UCSD-AML1 (cell line): ENCODE measurements around the gene OR9A2.

ENCODE experiments used
- DNase-seq: peaks from one replicate; lab custom pipeline; 2025; ENCODE audit not compliant: unreplicated experiment; lab: John Stamatoyannopoulos, UW

Gene OR9A2

GRCh38 chr7:143027032-143027431 lies at the start of gene OR9A2:
Gene OR9A2 (minus strand): TSS chr7:143027132. CDS start chr7:143027132, 0 bp downstream.
- DNase-seq, result no peak

GRCh38 chr7:143074141-143074540 lies 47.2 kb upstream of the OR9A2 start:
- DNase-seq, result no peak

GRCh38 chr7:143073556-143073955 lies 46.6 kb upstream of the OR9A2 start:
- no peak for DNase-seq

- DNase-seq, result no peak
Observed at GRCh38 chr7:143069912-143070500, 43.1 kb upstream of the OR9A2 start.

GRCh38 chr7:143068446-143068845 lies 41.5 kb upstream of the OR9A2 start:
- no peak for DNase-seq

- DNase-seq, result no peak
Observed at GRCh38 chr7:143063741-143064140, 36.8 kb upstream of the OR9A2 start.

GRCh38 chr7:143055754-143056153 lies 28.8 kb upstream of the OR9A2 start:
- no peak for DNase-seq

GRCh38 chr7:143054621-143055020 lies 27.7 kb upstream of the OR9A2 start:
- no peak for DNase-seq

- no peak for DNase-seq
Observed at GRCh38 chr7:143052041-143052440, 25.1 kb upstream of the OR9A2 start, which contains the start of gene OR6V1. Gene OR6V1 (plus strand): TSS chr7:143052341. CDS start chr7:143052341, 0 bp downstream.

GRCh38 chr7:143050931-143051330 lies 24.0 kb upstream of the OR9A2 start:
- DNase-seq, result no peak

- no peak for DNase-seq
Observed at GRCh38 chr7:143049362-143049761, 22.4 kb upstream of the OR9A2 start.

- DNase-seq, result no peak
Observed at GRCh38 chr7:143048827-143049226, 21.9 kb upstream of the OR9A2 start.

- DNase-seq, result no peak
Observed at GRCh38 chr7:143047326-143047725, 20.4 kb upstream of the OR9A2 start.

- DNase-seq, result no peak
Observed at GRCh38 chr7:143046426-143046851, 19.5 kb upstream of the OR9A2 start.

GRCh38 chr7:143043391-143043790 lies 16.5 kb upstream of the OR9A2 start:
- DNase-seq, result no peak

- DNase-seq, result no peak
Observed at GRCh38 chr7:143042790-143043271, 15.9 kb upstream of the OR9A2 start.

- DNase-seq, result no peak
Observed at GRCh38 chr7:143042159-143042789, 15.3 kb upstream of the OR9A2 start.

- no peak for DNase-seq
Observed at GRCh38 chr7:143041346-143041745, 14.4 kb upstream of the OR9A2 start.

GRCh38 chr7:143040209-143040715 lies 13.3 kb upstream of the OR9A2 start:
- DNase-seq, result no peak

GRCh38 chr7:143038635-143039034 lies 11.7 kb upstream of the OR9A2 start:
- DNase-seq, result no peak

- no peak for DNase-seq
Observed at GRCh38 chr7:143027683-143028082, 751 bp upstream of the OR9A2 start.

GRCh38 chr7:143025371-143025770 lies 1.6 kb downstream of the OR9A2 start:
- no peak for DNase-seq
